ENCODE data around the gene GLT1D1. TPM values are rescaled to one million over a fixed set of nuclear protein-coding genes. Genes with fewer than 3 reads are reported as not detected.

Gene GLT1D1
- total RNA-seq, 1 donor from 2014 or later: 9.5 TPM

- no peak for DNase-seq (ENCODE audit: low spot score in 2 of 2)
- no peaks in the 10 kb centered on the region for H3K9me3 ChIP-seq
- TF ChIP-seq CTCF (IDR thresholded peaks at IDR 0.05): no peak
- no peak overlapping the region for H3K4me3 ChIP-seq
- H3K4me1 ChIP-seq: no peaks in the 10 kb centered on the region
- no peaks in the 10 kb centered on the region for H3K27me3 ChIP-seq
- H3K36me3 ChIP-seq: no peaks in the 10 kb centered on the region
- no peak overlapping the region for H3K27ac ChIP-seq
- intact Hi-C loops (cut with DNase I): no loop called here
These were observed 8.1 kb downstream of the GLT1D1 start for GRCh38 chr12:128861226-128862016.

- Histone ChIP-seq H3K36me3 (no peaks in the 10 kb centered on the region), H3K9me3 (no peaks in the 10 kb centered on the region), H3K27ac (no peak overlapping the region), H3K4me3 (no peak overlapping the region), H3K4me1 (no peaks in the 10 kb centered on the region), H3K27me3 (no peaks in the 10 kb centered on the region)
- intact Hi-C loops (cut with DNase I): no loop called here
- no peak for DNase-seq (ENCODE audit: low spot score in 2 of 2)
- TF ChIP-seq CTCF (IDR thresholded peaks at IDR 0.05): no peak
These were observed 10.7 kb downstream of the GLT1D1 start for GRCh38 chr12:128863957-128864356.

GRCh38 chr12:128864516-128865186 is 11.4 kb downstream of the GLT1D1 start:
- DNase-seq (ENCODE audit: low spot score in 2 of 2): no peak
- Histone ChIP-seq H3K27ac (no peak overlapping the region), H3K4me3 (no peak overlapping the region), H3K9me3 (no peaks in the 10 kb centered on the region), H3K27me3 (no peaks in the 10 kb centered on the region), H3K36me3 (no peaks in the 10 kb centered on the region), H3K4me1 (no peaks in the 10 kb centered on the region)
- intact Hi-C loops (cut with DNase I): no loop called here
- no peak for TF ChIP-seq CTCF (IDR thresholded peaks at IDR 0.05)

GRCh38 chr12:128867466-128867865 is 14.2 kb downstream of the GLT1D1 start:
- no peaks in the 10 kb centered on the region for H3K4me1 ChIP-seq
- H3K27me3 ChIP-seq: no peaks in the 10 kb centered on the region
- no peak overlapping the region for H3K4me3 ChIP-seq
- no peak overlapping the region for H3K27ac ChIP-seq
- DNase-seq (ENCODE audit: low spot score in 2 of 2): no peak
- no peak for TF ChIP-seq CTCF (IDR thresholded peaks at IDR 0.05)
- no peaks in the 10 kb centered on the region for H3K9me3 ChIP-seq
- H3K36me3 ChIP-seq: no peaks in the 10 kb centered on the region
- intact Hi-C loops (cut with DNase I): no loop called here

- peaks cover 6 to 10% of the 10 kb centered on the region in 2 donors for H3K9me3 ChIP-seq
- H3K4me3 ChIP-seq: no peak overlapping the region
- no peak for DNase-seq (ENCODE audit: low spot score in 2 of 2)
- TF ChIP-seq CTCF (IDR thresholded peaks at IDR 0.05): no peak
- no peaks in the 10 kb centered on the region for H3K4me1 ChIP-seq
- H3K36me3 ChIP-seq: no peaks in the 10 kb centered on the region
- intact Hi-C loops (cut with DNase I): no loop called here
- H3K27ac ChIP-seq: no peak overlapping the region
- H3K27me3 ChIP-seq: no peaks in the 10 kb centered on the region
These were observed 18.2 kb downstream of the GLT1D1 start for GRCh38 chr12:128871516-128871892.
